LNCaP clone FGC (cell line): ENCODE measurements around the gene SECISBP2L.

Experiments used
- DNase-seq: peaks from one replicate; pipeline ENCODE4 v3.0.0-alpha.2; 2011; ENCODE audit warnings: low read depth
- H3K4me3 ChIP-seq: 2 replicates; pipeline ENCODE4 v1.5.1; 2011; ENCODE audit warnings: mild to moderate bottlenecking, low read depth, low read length, control low read depth
- CTCF ChIP-seq: IDR thresholded peaks from 2 replicates; pipeline ENCODE4 v1.5.1; 2012; ENCODE audit warnings: mild to moderate bottlenecking; ENCODE audit not compliant: control insufficient read depth, insufficient read depth; ENCODE audit errors: extremely low read depth

The SECISBP2L gene

GRCh38 chr15:48984811-48985352 is 61.4 kb downstream of the SECISBP2L start:
- no peak overlapping the region for H3K4me3 ChIP-seq

GRCh38 chr15:48984021-48984710 is 62.1 kb downstream of the SECISBP2L start:
- DNase-seq = no peak
- H3K4me3 ChIP-seq = no peak overlapping the region
- TF ChIP-seq CTCF = no peak

More at GRCh38 chr15:48984811-48985352, 61.4 kb downstream of the SECISBP2L start:
- no peak for TF ChIP-seq CTCF
- no peak for DNase-seq

- no peak overlapping the region for H3K4me3 ChIP-seq
- no peak for DNase-seq
- no peak for TF ChIP-seq CTCF
Observed at GRCh38 chr15:48983300-48983699, 62.9 kb downstream of the SECISBP2L start.

GRCh38 chr15:48981941-48982340 is 64.3 kb downstream of the SECISBP2L start:
- DNase-seq = no peak
- H3K4me3 ChIP-seq = no peak overlapping the region
- no peak for TF ChIP-seq CTCF

GRCh38 chr15:48978638-48979037 is 67.6 kb downstream of the SECISBP2L start:
- H3K4me3 ChIP-seq = no peak overlapping the region
- no peak for DNase-seq
- no peak for TF ChIP-seq CTCF

GRCh38 chr15:48976444-48977088 is 69.7 kb downstream of the SECISBP2L start:
- no peak overlapping the region for H3K4me3 ChIP-seq
- TF ChIP-seq CTCF = no peak
- DNase-seq = no peak
